Measurements from ENCODE around the gene MRTFB. TPM values are rescaled to one million over a fixed set of nuclear protein-coding genes. Genes with fewer than 3 reads are reported as not detected.

MRTFB gene
- total RNA-seq, 1 donor from 2014 or later = 36.3 TPM

DNA sequence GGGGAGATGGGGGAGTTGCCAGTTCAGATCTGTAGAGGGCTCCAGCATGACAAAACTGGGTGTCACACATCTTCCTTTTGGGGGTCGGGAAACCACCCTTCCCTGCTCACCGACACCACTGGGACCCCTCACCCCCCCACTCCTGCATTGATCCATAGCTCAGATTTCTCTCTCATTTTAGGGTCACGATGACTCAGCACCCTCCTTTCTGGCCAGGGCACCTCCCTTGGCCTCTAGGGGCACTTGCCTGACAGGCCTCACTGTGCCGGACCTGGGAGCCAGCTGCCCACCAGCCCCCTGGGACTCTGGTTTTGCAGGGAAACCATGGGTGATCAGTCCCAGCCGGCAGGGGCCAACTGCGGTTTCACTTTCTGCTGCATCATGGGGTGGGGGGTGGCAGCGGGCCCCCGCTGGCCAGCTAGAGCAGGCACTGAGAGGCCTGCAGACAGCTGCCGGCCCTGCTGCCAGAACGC, 239.4 kb downstream of the MRTFB start:
- no peak for DNase-seq

DNA sequence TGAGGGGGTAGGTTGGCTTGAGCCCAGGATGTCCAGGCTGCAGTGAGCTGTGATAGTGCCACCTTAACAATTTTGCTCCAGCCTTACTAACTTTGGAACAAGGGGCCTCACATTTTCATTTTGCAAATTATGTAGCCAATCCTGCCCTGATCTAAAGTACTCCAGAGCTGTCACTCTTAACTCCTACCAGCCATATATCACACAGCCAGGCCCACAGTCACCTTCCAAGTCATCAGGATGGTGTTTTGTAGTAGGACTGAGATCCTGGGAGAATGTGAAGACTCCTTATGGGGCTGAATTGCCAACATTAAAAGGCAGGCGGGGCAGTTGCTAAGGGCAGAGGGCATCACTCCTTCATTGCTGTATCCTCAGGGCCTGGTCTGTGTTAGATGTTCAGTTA, 243.0 kb downstream of the MRTFB start:
- no peak for DNase-seq

DNA sequence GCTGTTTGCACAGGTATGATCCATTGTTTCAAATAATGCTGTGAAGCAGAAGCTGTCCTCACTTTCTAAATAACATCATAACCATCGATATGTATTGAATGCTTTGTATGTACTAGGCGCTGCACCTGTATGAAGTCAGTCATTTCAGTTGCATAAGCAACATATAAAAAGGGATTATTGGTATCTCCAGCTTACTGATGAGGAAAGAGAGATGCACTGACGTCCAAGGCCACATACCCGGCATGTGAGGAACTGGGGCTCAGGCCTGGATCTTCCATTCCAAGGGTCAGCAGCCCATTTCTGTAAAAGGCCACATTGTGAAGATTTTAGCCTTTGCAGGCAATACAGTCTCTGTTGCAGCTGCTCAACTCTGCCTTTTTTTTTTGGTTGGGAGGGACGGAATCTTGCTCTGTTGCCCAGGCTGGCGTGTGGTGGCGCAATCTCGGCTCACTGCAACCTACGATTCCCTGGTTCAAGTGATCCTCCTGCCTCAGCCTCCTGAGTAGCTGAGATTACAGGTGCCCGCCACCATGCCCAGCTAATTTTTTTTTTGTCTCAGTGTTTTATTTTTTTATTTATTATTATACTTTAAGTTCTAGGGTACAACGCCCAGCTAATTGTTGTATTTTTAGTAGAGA, 244.7 kb downstream of the MRTFB start:
- DNase-seq = no peak

Small RNA genes lying within 50 kb of the gene (small RNA-seq; reads per million reads assigned to genes)
- 3.4 reads per million, percentile 88 among the genes with 10 or more reads in this experiment for gene MIR193B
- not detected for gene MIR365A
- not detected for gene RF00019

Other genes with a start within 250 kb of the MRTFB start
- gene ERCC4, start 151.2 kb upstream of the MRTFB start, total RNA-seq = 15.4 TPM

Data from occipital lobe (tissue), 3 donors.